SU-DHL-6 (cell line): ENCODE results near the gene LCN9.

Experiments used
- H2AFZ ChIP-seq: fragments of 200-600 bp; sonication (generic); 2 replicates; pipeline ENCODE4 v1.6.1; 2014; ENCODE audit warnings: low read depth, mild to moderate bottlenecking, moderate library complexity, mixed read lengths, antibody characterized with exemption, low read length; ENCODE audit not compliant: severe bottlenecking
- H3F3A ChIP-seq: fragments of 200-600 bp; shearing (Covaris generic); 2 replicates; pipeline ENCODE4 v1.6.0; 2016; ENCODE audit warnings: antibody characterized with exemption, mild to moderate bottlenecking; ENCODE audit not compliant: insufficient read depth
- H3K27ac ChIP-seq: fragments of 200-600 bp; sonication (generic); 2 replicates; pipeline ENCODE4 v1.5.1; 2016; ENCODE audit warnings: low read depth, mild to moderate bottlenecking, low read length, moderate library complexity, mixed read lengths
- H3K27me3 ChIP-seq: fragments of 200-600 bp; sonication (generic), shearing (Covaris generic); 2 replicates; pipeline ENCODE4 v1.6.0; 2014; ENCODE audit warnings: mild to moderate bottlenecking, low read length
- H3K36me3 ChIP-seq: fragments of 200-600 bp; sonication (generic); 2 replicates; pipeline ENCODE4 v1.6.1; 2014; ENCODE audit warnings: mild to moderate bottlenecking, low read length, mixed read lengths
- H3K4me2 ChIP-seq: fragments of 300-600, 200-600 bp; shearing (Covaris generic), sonication (generic); 2 replicates; pipeline ENCODE4 v1.6.0; 2014; ENCODE audit warnings: low read length, low read depth, mild to moderate bottlenecking; ENCODE audit not compliant: poor library complexity, severe bottlenecking
- H3K4me3 ChIP-seq: fragments of 200-600 bp; sonication (generic); 2 replicates; pipeline ENCODE4 v1.5.1; 2014; ENCODE audit warnings: antibody characterized with exemption, low read length, mild to moderate bottlenecking, mixed read lengths; ENCODE audit not compliant: insufficient read depth, poor library complexity, severe bottlenecking
- H3K79me2 ChIP-seq: fragments of 200-600 bp; sonication (generic); 2 replicates; pipeline ENCODE4 v1.6.1; 2014; ENCODE audit warnings: mild to moderate bottlenecking, low read length, moderate library complexity; ENCODE audit not compliant: insufficient read depth
- H3K9ac ChIP-seq: fragments of 200-600 bp; sonication (generic); 2 replicates; pipeline ENCODE4 v1.7.0; 2014; ENCODE audit warnings: mild to moderate bottlenecking, low read length
- H3K9me2 ChIP-seq: fragments of 200-600 bp; sonication (generic); replicated peaks from 2 replicates; pipeline ENCODE4 v1.6.1; 2014; ENCODE audit warnings: low read length; ENCODE audit not compliant: insufficient read depth
- H3K9me3 ChIP-seq: fragments of 200-600 bp; sonication (generic); 2 replicates; pipeline ENCODE4 v1.6.1; 2014; ENCODE audit warnings: low read length, mixed read lengths; ENCODE audit not compliant: insufficient read depth
- H4K20me1 ChIP-seq: fragments of 200-600 bp; sonication (generic); 2 replicates; pipeline ENCODE4 v1.6.1; 2014; ENCODE audit warnings: low read depth, mild to moderate bottlenecking, antibody characterized with exemption, low read length, moderate library complexity, mixed read lengths
- EZH2phosphoT487 ChIP-seq: fragments of 200-600 bp; sonication (generic), shearing (Covaris generic); conservative IDR thresholded peaks from 2 replicates; pipeline ENCODE4 v1.6.1; 2018; ENCODE audit warnings: mild to moderate bottlenecking, antibody characterized with exemption, low read length, moderate library complexity, mixed read lengths
- TF ChIP-seq, protein P1 (sequence below): fragments of 200-600 bp; sonication (generic); IDR thresholded peaks from one replicate; pipeline ENCODE4 v1.5.1; 2017; ENCODE audit warnings: antibody characterized with exemption, mild to moderate bottlenecking, low read length, moderate library complexity; ENCODE audit not compliant: insufficient read depth, poor library complexity, severe bottlenecking

The LCN9 gene

DNA sequence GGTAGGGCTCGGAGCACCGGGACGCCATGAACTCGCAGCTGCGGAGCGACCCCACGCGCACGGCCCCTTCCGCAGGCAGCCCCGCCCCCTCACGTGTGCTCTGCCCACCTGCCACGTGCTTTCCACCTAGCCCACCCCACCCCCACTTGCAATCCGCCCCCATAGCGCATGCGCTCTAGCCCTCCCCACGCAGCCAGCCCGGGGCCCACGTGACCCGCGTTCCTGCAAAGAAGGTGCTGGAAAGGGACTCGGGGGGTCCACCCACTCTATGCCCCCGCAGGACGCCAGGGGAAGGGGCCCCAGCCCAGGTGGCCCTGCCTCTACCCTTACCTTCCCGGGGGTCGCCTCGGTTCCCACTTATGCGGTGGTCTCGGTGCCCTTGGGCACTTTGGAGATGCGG is 36.3 kb downstream of the LCN9 start, which contains the start of gene SOHLH1:
Gene SOHLH1, minus strand, starts transcription at position 42 of the 400 bp plus-strand sequence. Its CDS starts 14 bp downstream, at position 28.
- Histone ChIP-seq H3K27ac (no peak within 1 kb of the TSS), H3K9me3 (no peaks in the 10 kb centered on the region), H3K27me3 (no peaks in the 10 kb centered on the region), H4K20me1 (no peaks in the 10 kb centered on the region), H3F3A (no peaks in the 10 kb centered on the region), H3K4me3 (no peak within 1 kb of the TSS), H3K9me2 (no peaks in the 10 kb centered on the region), H2AFZ (no peak within 1 kb of the TSS), H3K79me2 (no peaks in the 10 kb centered on the region), H3K9ac (no peak within 1 kb of the TSS), H3K4me2 (no peak within 1 kb of the TSS), H3K36me3 (no peaks in the 10 kb centered on the region)
- TF ChIP-seq, protein P1, sequence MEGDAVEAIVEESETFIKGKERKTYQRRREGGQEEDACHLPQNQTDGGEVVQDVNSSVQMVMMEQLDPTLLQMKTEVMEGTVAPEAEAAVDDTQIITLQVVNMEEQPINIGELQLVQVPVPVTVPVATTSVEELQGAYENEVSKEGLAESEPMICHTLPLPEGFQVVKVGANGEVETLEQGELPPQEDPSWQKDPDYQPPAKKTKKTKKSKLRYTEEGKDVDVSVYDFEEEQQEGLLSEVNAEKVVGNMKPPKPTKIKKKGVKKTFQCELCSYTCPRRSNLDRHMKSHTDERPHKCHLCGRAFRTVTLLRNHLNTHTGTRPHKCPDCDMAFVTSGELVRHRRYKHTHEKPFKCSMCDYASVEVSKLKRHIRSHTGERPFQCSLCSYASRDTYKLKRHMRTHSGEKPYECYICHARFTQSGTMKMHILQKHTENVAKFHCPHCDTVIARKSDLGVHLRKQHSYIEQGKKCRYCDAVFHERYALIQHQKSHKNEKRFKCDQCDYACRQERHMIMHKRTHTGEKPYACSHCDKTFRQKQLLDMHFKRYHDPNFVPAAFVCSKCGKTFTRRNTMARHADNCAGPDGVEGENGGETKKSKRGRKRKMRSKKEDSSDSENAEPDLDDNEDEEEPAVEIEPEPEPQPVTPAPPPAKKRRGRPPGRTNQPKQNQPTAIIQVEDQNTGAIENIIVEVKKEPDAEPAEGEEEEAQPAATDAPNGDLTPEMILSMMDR: no peak
- no peak for TF ChIP-seq EZH2phosphoT487

DNA sequence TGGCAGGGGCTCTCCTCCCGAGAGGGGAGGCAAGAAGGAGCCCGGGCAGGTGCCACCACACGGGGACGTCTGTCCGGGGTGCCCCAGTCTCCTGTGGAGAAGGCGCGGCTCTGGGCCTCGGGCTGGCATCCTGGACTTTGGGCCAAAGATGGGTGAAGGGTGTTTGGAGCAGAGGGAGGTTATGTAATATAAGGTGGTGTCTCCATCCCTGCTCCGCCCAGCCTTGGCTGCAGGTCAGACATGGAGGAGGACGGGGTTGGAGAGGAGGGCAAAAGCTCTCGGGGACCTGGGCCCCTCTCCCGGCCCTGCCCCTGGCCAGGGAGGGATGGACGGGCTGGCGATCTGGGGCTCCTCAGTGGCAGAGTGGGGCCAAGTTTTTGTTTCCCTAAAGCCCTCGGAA is 37.4 kb downstream of the LCN9 start:
- H3K27ac ChIP-seq: no peak overlapping the region
- H3K4me2 ChIP-seq: no peak overlapping the region
- H3K4me3 ChIP-seq: no peak overlapping the region
- no peaks in the 10 kb centered on the region for H3F3A ChIP-seq
- no peaks in the 10 kb centered on the region for H3K9me2 ChIP-seq
- no peak overlapping the region for H2AFZ ChIP-seq
- TF ChIP-seq, protein P1: no peak
- TF ChIP-seq EZH2phosphoT487: no peak
- H4K20me1 ChIP-seq: no peaks in the 10 kb centered on the region
- H3K79me2 ChIP-seq: no peaks in the 10 kb centered on the region
- H3K27me3 ChIP-seq: no peaks in the 10 kb centered on the region
- no peaks in the 10 kb centered on the region for H3K9me3 ChIP-seq
- H3K36me3 ChIP-seq: no peaks in the 10 kb centered on the region
- H3K9ac ChIP-seq: no peak overlapping the region

DNA sequence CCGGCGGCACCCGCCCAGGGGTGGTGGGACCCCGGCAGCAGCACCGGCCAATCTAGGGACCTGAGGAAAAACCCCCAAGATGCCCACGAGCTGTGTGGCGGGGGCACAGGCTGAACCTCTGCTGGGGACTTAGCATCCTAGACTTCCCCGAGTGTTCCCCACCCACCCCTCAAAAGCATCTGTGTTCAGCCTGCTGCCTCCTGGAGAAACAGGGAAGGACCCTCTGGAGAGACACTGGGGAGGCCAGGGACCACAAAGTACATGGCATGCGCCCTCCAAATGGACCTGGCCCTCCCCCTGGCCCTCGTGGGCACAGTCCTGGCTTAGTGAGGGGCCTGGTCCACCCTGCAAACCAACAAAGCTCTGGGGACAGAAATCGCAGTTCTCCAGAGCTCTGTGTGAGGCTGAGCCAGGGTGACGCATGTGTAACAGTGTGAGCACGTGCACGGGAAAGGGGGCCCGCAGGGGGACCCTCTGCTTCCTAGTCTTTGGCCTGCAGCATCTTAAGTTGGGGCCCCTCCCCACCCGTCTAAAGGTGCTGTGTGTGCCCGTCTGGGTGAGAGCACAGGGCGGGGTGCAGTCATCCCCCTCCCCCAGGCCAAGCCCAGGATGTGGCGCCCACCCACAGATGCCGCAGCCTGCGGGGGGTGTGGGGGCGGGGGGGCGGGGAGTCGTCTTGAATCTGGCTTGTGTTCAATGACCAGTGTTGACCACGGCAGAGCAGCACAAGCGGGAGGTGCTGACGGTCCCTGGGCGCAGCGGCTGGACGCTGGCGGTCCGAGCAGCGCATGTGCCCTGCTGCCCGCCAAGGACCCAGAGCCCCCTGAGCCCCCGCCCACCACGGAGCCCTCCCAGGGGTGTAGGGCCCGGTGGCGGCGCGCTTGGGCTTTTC is 38.2 kb downstream of the LCN9 start:
- H3F3A ChIP-seq: no peaks in the 10 kb centered on the region
- H3K9ac ChIP-seq: no peak overlapping the region
- no peak for TF ChIP-seq EZH2phosphoT487
- TF ChIP-seq, protein P1: no peak
- H3K9me3 ChIP-seq: no peaks in the 10 kb centered on the region
- no peak overlapping the region for H2AFZ ChIP-seq
- no peak overlapping the region for H3K27ac ChIP-seq
- no peak overlapping the region for H3K4me2 ChIP-seq
- H3K27me3 ChIP-seq: no peaks in the 10 kb centered on the region
- H3K4me3 ChIP-seq: no peak overlapping the region
- H3K9me2 ChIP-seq: no peaks in the 10 kb centered on the region
- no peaks in the 10 kb centered on the region for H3K36me3 ChIP-seq
- H4K20me1 ChIP-seq: no peaks in the 10 kb centered on the region
- no peaks in the 10 kb centered on the region for H3K79me2 ChIP-seq
